ENCODE data around the gene TEX22.

DNA sequence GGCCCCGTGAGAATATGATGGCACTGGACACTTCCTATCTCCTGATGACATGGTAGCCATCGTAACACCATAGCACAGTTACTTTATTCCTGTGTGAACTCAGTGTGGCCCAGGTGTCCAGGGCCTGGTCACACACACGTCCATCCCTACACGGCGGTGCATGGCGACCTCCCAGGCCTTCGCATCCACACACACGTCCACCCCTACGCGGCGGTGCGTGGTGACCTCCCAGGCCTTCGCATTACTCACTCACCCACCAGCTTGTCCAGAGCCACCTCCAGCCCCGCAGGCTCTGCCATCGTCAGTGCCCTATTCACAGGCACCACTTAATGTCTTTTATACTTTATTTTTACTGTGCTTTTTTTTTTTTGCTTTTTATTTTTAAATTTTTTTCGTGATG is 39.4 kb upstream of the TEX22 start:
- no peak for TF ChIP-seq CTCF (conservative IDR thresholded peaks at IDR 0.05; ENCODE audit: low read depth in 2 of 2)
- no peak for TF ChIP-seq EZH2phosphoT487 (IDR thresholded peaks at IDR 0.05; ENCODE audit: unreplicated experiment)
- no peak for TF ChIP-seq EZH2 (IDR thresholded peaks at IDR 0.05; ENCODE audit: low read depth, unreplicated experiment)
- TF ChIP-seq POLR2AphosphoS5 (IDR thresholded peaks at IDR 0.05; ENCODE audit: low read depth) = no peak
- TF ChIP-seq, protein P1, sequence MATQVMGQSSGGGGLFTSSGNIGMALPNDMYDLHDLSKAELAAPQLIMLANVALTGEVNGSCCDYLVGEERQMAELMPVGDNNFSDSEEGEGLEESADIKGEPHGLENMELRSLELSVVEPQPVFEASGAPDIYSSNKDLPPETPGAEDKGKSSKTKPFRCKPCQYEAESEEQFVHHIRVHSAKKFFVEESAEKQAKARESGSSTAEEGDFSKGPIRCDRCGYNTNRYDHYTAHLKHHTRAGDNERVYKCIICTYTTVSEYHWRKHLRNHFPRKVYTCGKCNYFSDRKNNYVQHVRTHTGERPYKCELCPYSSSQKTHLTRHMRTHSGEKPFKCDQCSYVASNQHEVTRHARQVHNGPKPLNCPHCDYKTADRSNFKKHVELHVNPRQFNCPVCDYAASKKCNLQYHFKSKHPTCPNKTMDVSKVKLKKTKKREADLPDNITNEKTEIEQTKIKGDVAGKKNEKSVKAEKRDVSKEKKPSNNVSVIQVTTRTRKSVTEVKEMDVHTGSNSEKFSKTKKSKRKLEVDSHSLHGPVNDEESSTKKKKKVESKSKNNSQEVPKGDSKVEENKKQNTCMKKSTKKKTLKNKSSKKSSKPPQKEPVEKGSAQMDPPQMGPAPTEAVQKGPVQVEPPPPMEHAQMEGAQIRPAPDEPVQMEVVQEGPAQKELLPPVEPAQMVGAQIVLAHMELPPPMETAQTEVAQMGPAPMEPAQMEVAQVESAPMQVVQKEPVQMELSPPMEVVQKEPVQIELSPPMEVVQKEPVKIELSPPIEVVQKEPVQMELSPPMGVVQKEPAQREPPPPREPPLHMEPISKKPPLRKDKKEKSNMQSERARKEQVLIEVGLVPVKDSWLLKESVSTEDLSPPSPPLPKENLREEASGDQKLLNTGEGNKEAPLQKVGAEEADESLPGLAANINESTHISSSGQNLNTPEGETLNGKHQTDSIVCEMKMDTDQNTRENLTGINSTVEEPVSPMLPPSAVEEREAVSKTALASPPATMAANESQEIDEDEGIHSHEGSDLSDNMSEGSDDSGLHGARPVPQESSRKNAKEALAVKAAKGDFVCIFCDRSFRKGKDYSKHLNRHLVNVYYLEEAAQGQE (IDR thresholded peaks at IDR 0.05; ENCODE audit: unreplicated experiment) = no peak
- no peak for TF ChIP-seq ZNF114 (CRISPR knock-in tag; IDR thresholded peaks at IDR 0.05)
- TF ChIP-seq CREB1 (CRISPR knock-in tag; IDR thresholded peaks at IDR 0.05; ENCODE audit: low read depth) = no peak
- TF ChIP-seq ZNF331 (CRISPR knock-in tag; IDR thresholded peaks at IDR 0.05; ENCODE audit: low read depth) = no peak
- TF ChIP-seq NANOG (IDR thresholded peaks at IDR 0.05; ENCODE audit: borderline replicate concordance) = no peak
- no peak for TF ChIP-seq STAT1 (IDR thresholded peaks at IDR 0.05; ENCODE audit: unreplicated experiment)
